K562 (cell line): ENCODE measurements around the gene F12. TPM values are rescaled to one million over a fixed set of nuclear protein-coding genes. Genes with fewer than 3 reads are reported as not detected.
A peak's percentile ranks its signal among the peaks of the same experiment; 100 is the strongest.

ENCODE experiments used
- AFF4 ChIP-seq: sonication (generic); formaldehyde crosslinking; IDR thresholded peaks from 2 replicates; pipeline ENCODE4 v1.8.0; 2023; ENCODE audit warnings: mild to moderate bottlenecking, missing genetic modification reagents
- CCNT2 ChIP-seq: IDR thresholded peaks from 2 replicates; pipeline ENCODE4 v1.6.1; 2011; ENCODE audit warnings: borderline replicate concordance, low read depth, mild to moderate bottlenecking, moderate library complexity, mixed read lengths, low read length; ENCODE audit not compliant: insufficient read length; ENCODE audit errors: extremely low read depth
- DACH1 ChIP-seq: fragments of 450-650 bp; IDR thresholded peaks from 2 replicates; pipeline ENCODE4 v1.6.1; 2018; ENCODE audit not compliant: partially characterized antibody
- E2F6 ChIP-seq, 2 experiments: IDR thresholded peaks; 2 replicates each; pipeline ENCODE4 v1.6.1; 2011; ENCODE audit warnings: borderline replicate concordance in 1 of 2, control low read depth in 1 of 2, low read depth in 1 of 2, low read length in 1 of 2, mild to moderate bottlenecking in 1 of 2, mixed read lengths in 1 of 2, moderate library complexity in 1 of 2; ENCODE audit not compliant: insufficient read depth in 1 of 2, insufficient read length in 1 of 2, poor library complexity in 1 of 2, severe bottlenecking in 1 of 2; ENCODE audit errors: extremely low read depth in 1 of 2
- ETV1 ChIP-seq: fragments of 450-650 bp; conservative IDR thresholded peaks from 2 replicates; pipeline ENCODE4 v1.6.1; 2016; ENCODE audit warnings: missing genetic modification characterization, control low read depth, low read depth, missing compliant biosample characterization
- HMGXB4 ChIP-seq: sonication (generic); formaldehyde crosslinking; IDR thresholded peaks from 2 replicates; pipeline ENCODE4 v1.8.1; 2023; ENCODE audit warnings: mild to moderate bottlenecking, missing genetic modification reagents
- KLF13 ChIP-seq: fragments of 450-650 bp; IDR thresholded peaks from 2 replicates; pipeline ENCODE4 v1.6.1; 2016; ENCODE audit warnings: missing genetic modification characterization, low read depth, mild to moderate bottlenecking, missing compliant biosample characterization, moderate library complexity, borderline replicate concordance
- MED1 ChIP-seq: sonication (generic); formaldehyde crosslinking; IDR thresholded peaks from 2 replicates; pipeline ENCODE4 v1.8.1; 2023; ENCODE audit warnings: missing genetic modification reagents, borderline replicate concordance
- MEIS2 ChIP-seq: fragments of 450-650 bp; IDR thresholded peaks from 2 replicates; pipeline ENCODE4 v1.6.1; 2014; ENCODE audit warnings: mild to moderate bottlenecking; ENCODE audit not compliant: partially characterized antibody
- NCOR1 ChIP-seq: fragments of 450-650 bp; IDR thresholded peaks from 2 replicates; pipeline ENCODE4 v1.6.1; 2016; ENCODE audit warnings: mild to moderate bottlenecking, moderate library complexity
- RBFOX2 ChIP-seq: fragments of 200-400 bp; formaldehyde crosslinking; IDR thresholded peaks from 2 replicates; pipeline ENCODE4 v1.6.1; 2017; ENCODE audit warnings: low read depth, mild to moderate bottlenecking, low read length, moderate library complexity
- RBM14 ChIP-seq: fragments of 200-400 bp; formaldehyde crosslinking; IDR thresholded peaks from 2 replicates; pipeline ENCODE4 v1.6.1; 2018; ENCODE audit warnings: low read depth, mild to moderate bottlenecking, low read length, moderate library complexity, borderline replicate concordance; ENCODE audit not compliant: insufficient read depth
- RBM34 ChIP-seq: fragments of 200-400 bp; formaldehyde crosslinking; IDR thresholded peaks from 2 replicates; pipeline ENCODE4 v1.6.1; 2018; ENCODE audit warnings: low read length, borderline replicate concordance; ENCODE audit not compliant: insufficient read depth
- RFX1 ChIP-seq: fragments of 450-650 bp; IDR thresholded peaks from 2 replicates; pipeline ENCODE4 v1.6.1; 2016; ENCODE audit warnings: mild to moderate bottlenecking, moderate library complexity
- TCF15 ChIP-seq: fragments of 250-450 bp; sonication (Bioruptor Pico); IDR thresholded peaks from 2 replicates; pipeline ENCODE4 v1.8.0; 2022; ENCODE audit warnings: moderate library complexity, mild to moderate bottlenecking, inconsistent platforms
- TEAD1 ChIP-seq, 2 experiments: fragments of 450-650 bp in 1 of 2; sonication (generic) in 1 of 2; formaldehyde crosslinking; IDR thresholded peaks; 2 replicates each; pipeline versions ENCODE4 v1.4.0 to v1.8.0; 2020 to 2022; ENCODE audit warnings: mild to moderate bottlenecking in 2 of 2, missing genetic modification reagents in 1 of 2
- XRCC5 ChIP-seq: fragments of 200-400 bp; formaldehyde crosslinking; IDR thresholded peaks from 2 replicates; pipeline ENCODE4 v1.6.1; 2017; ENCODE audit warnings: low read depth, mild to moderate bottlenecking, low read length
- ZNF57 ChIP-seq: fragments of 450-650 bp; formaldehyde crosslinking; IDR thresholded peaks from 2 replicates; pipeline ENCODE4 v1.4.0; 2020; ENCODE audit warnings: mild to moderate bottlenecking, moderate library complexity
- ZNF589 ChIP-seq: fragments of 200-800 bp; sonication (Bioruptor generic); IDR thresholded peaks from 2 replicates; pipeline ENCODE4 v1.6.1; 2016; ENCODE audit warnings: low read depth, missing genetic modification characterization, missing compliant biosample characterization
- polyA plus RNA-seq, 8 experiments: library from polyadenylated mRNA; depleted of rRNA in 4 of 8; stranded (reverse) in 5 of 8; unstranded in 3 of 8; fragments of >200 nt; fragmentation: Nextera tagmentation in 2 of 8; fragmentation: Illumina TruSeq in 1 of 8; extraction: Ambion mirVana in 2 of 8; extraction: Trizol in 1 of 8; gene quantifications; 2 replicates each; pipeline versions ENCODE4 v1.2.1 to v1.2.3, GENCODE V29; 2011 to 2014; ENCODE audit warnings: inconsistent platforms in 1 of 8, missing spikeins in 1 of 8
- total RNA-seq, 7 experiments: library from RNA; depleted of rRNA in 6 of 7; stranded (reverse); fragments of >200 nt in 6 of 7; fragmentation: Illumina TruSeq in 2 of 7; extraction: Trizol in 2 of 7; gene quantifications; 2 replicates each; pipeline versions ENCODE4 v1.2.1 to v1.2.3, GENCODE V29; 2011 to 2021; ENCODE audit warnings: low replicate concordance in 1 of 7

The F12 gene
- total and polyA plus RNA-seq, 9 of the 15 experiments (the other 6 are each of a cell fraction or from before 2014, with no cell fraction given), result 0.59 to 18.3 (median 3.6) TPM

- peak; percentile 80; the same call in 1 of the 2 replicates for TF ChIP-seq HMGXB4 (CRISPR knock-in tag)
- TF ChIP-seq ZNF589 (CRISPR knock-in tag), result no peak
- no peak for TF ChIP-seq ZNF57 (CRISPR knock-in tag)
- TF ChIP-seq AFF4 (CRISPR knock-in tag), result peak; percentile 21; the same call in 1 of the 2 replicates
- TF ChIP-seq ETV1 (tag), result peak; percentile 84
- peak; percentile 85 for TF ChIP-seq RBFOX2
- no peak for TF ChIP-seq DACH1
- no peak for TF ChIP-seq RBM14
- TF ChIP-seq TEAD1 (CRISPR knock-in tag; IDR thresholded peaks at IDR 0.05), result peak in 1 of 2 experiments; percentile 42; a peak in 1 of 4 replicates
- TF ChIP-seq MEIS2, result peak; percentile 71
- TF ChIP-seq NCOR1, result peak; percentile 60; the same call in 1 of the 2 replicates
- TF ChIP-seq CCNT2, result peak; percentile 65
- TF ChIP-seq XRCC5, result peak; percentile 57
- TF ChIP-seq KLF13 (tag), result no peak
- no peak for TF ChIP-seq TCF15 (CRISPR knock-in tag)
- peak; percentile 78 to 86 for TF ChIP-seq E2F6 (IDR thresholded peaks at IDR 0.05; ENCODE audit: borderline replicate concordance in 1 of 2, extremely low read depth in 1 of 2, insufficient read depth in 1 of 2, insufficient read length in 1 of 2, low read depth in 1 of 2, low read length in 1 of 2, poor library complexity in 1 of 2, severe bottlenecking in 1 of 2)
- TF ChIP-seq MED1, result 0 out of 2 replicates have a peak, but pooled peaks have one; percentile 44
- TF ChIP-seq RFX1, result no peak
- no peak; the same call in 1 of the 2 replicates for TF ChIP-seq RBM34
Measured at GRCh38 chr5:177455036-177455660, 45.8 kb upstream of the F12 start (continued).
